Left ventricle myocardium inferior (tissue), 1 donor: ENCODE data around the gene ZNF124. TPM values are rescaled to one million over a fixed set of nuclear protein-coding genes. Genes with fewer than 3 reads are reported as not detected.

Experiments used
- DNase-seq: peaks from one replicate; pipeline ENCODE4 v3.0.0-alpha.2; 2020
- H3K27ac ChIP-seq: fragments of 200-600 bp; replicated peaks from 2 replicates; pipeline ENCODE4 v1.8.0; 2021
- H3K27me3 ChIP-seq: fragments of 200-600 bp; 2 replicates; pipeline ENCODE4 v1.8.0; 2021; ENCODE audit warnings: low read depth
- H3K36me3 ChIP-seq: fragments of 200-600 bp; 2 replicates; pipeline ENCODE4 v1.8.0; 2021
- H3K4me1 ChIP-seq: fragments of 200-600 bp; 2 replicates; pipeline ENCODE4 v1.8.0; 2021
- H3K4me3 ChIP-seq: fragments of 200-600 bp; 2 replicates; pipeline ENCODE4 v1.8.0; 2021; ENCODE audit warnings: mild to moderate bottlenecking, moderate library complexity
- H3K9me3 ChIP-seq: fragments of 200-600 bp; replicated peaks from 2 replicates; pipeline ENCODE4 v1.8.0; 2021
- CTCF ChIP-seq: fragments of 200-600 bp; IDR thresholded peaks from 2 replicates; pipeline ENCODE4 v1.8.0; 2021; ENCODE audit warnings: antibody characterized with exemption, mild to moderate bottlenecking, borderline replicate concordance
- intact Hi-C: fragments of 100-400 bp; cut with micrococcal nuclease; formaldehyde crosslinking; loops from one replicate; pipeline ENCODE4 v1.11.0; 2022
- total RNA-seq: library from RNA; stranded (reverse); fragmentation: NEBNext Ultra II Directional; extraction: Animal tissue kit (Norgen Biotek cat#: 25700); gene quantifications from one replicate; pipeline ENCODE4 v1.2.1, GENCODE V29; 2021
- donor health status: DM: no; HTN: yes; CAD: no; lungs with severe emphysema.

ZNF124 gene
- total RNA-seq, 1 donor from 2014 or later, result 7.6 TPM

GRCh38 chr1:247119600-247120407 is 52.0 kb downstream of the ZNF124 start:
- Histone ChIP-seq H3K27me3 (no peaks in the 10 kb centered on the region), H3K4me1 (no peaks in the 10 kb centered on the region), H3K4me3 (no peak overlapping the region), H3K27ac (no peak overlapping the region), H3K9me3 (peaks cover 2% of the 10 kb centered on the region), H3K36me3 (no peaks in the 10 kb centered on the region)
- intact Hi-C loops, result no loop called here
- DNase-seq, result no peak
- TF ChIP-seq CTCF, result no peak

GRCh38 chr1:247118946-247119446 is 52.8 kb downstream of the ZNF124 start:
- no peak for TF ChIP-seq CTCF
- H3K27me3 ChIP-seq, result no peaks in the 10 kb centered on the region
- no peak overlapping the region for H3K4me3 ChIP-seq
- H3K9me3 ChIP-seq, result peaks cover 2% of the 10 kb centered on the region
- H3K27ac ChIP-seq, result no peak overlapping the region
- H3K4me1 ChIP-seq, result no peaks in the 10 kb centered on the region
- intact Hi-C loops, result no loop called here
- no peak for DNase-seq
- no peaks in the 10 kb centered on the region for H3K36me3 ChIP-seq

- DNase-seq, result no peak
- TF ChIP-seq CTCF, result no peak
- intact Hi-C loops, result no loop called here
- Histone ChIP-seq H3K4me1 (peaks cover 25% of the 10 kb centered on the region), H3K27ac (no peak overlapping the region), H3K27me3 (no peaks in the 10 kb centered on the region), H3K36me3 (no peaks in the 10 kb centered on the region), H3K4me3 (no peak overlapping the region), H3K9me3 (no peaks in the 10 kb centered on the region)
Observed at GRCh38 chr1:247115545-247115944, 56.3 kb downstream of the ZNF124 start.

- no peak overlapping the region for H3K4me3 ChIP-seq
- DNase-seq, result no peak
- no peak overlapping the region for H3K27ac ChIP-seq
- no peak for TF ChIP-seq CTCF
- peaks cover 26% of the 10 kb centered on the region for H3K4me1 ChIP-seq
- H3K9me3 ChIP-seq, result no peaks in the 10 kb centered on the region
- H3K27me3 ChIP-seq, result no peaks in the 10 kb centered on the region
- intact Hi-C loops, result no loop called here
- H3K36me3 ChIP-seq, result no peaks in the 10 kb centered on the region
Observed at GRCh38 chr1:247115141-247115510, 56.7 kb downstream of the ZNF124 start.

GRCh38 chr1:247114351-247115140 is 57.3 kb downstream of the ZNF124 start:
- Histone ChIP-seq H3K4me3 (no peak overlapping the region), H3K4me1 (peaks cover 26% of the 10 kb centered on the region), H3K27ac (no peak overlapping the region), H3K27me3 (no peaks in the 10 kb centered on the region), H3K36me3 (no peaks in the 10 kb centered on the region), H3K9me3 (no peaks in the 10 kb centered on the region)
- no peak for TF ChIP-seq CTCF
- intact Hi-C loops, result no loop called here
- no peak for DNase-seq
